ENCODE data around the gene ST6GALNAC1. TPM values are rescaled to one million over a fixed set of nuclear protein-coding genes. Genes with fewer than 3 reads are reported as not detected.

The ST6GALNAC1 gene
- total and polyA plus RNA-seq, 2 of the 13 experiments (the other 11 are each of a cell fraction or from before 2014, with no cell fraction given), result not detected

GRCh38 chr17:76633628-76634328 is 9.8 kb downstream of the ST6GALNAC1 start (continued):
- TF ChIP-seq THRA (CRISPR knock-in tag; IDR thresholded peaks at IDR 0.05; ENCODE audit: borderline replicate concordance) (no peak), ZNF503 (CRISPR knock-in tag; IDR thresholded peaks at IDR 0.05) (no peak), MTERF4 (CRISPR knock-in tag; IDR thresholded peaks at IDR 0.05) (no peak), E2F1 (CRISPR knock-in tag; IDR thresholded peaks at IDR 0.05) (no peak), SRY (CRISPR knock-in tag; IDR thresholded peaks at IDR 0.05) (no peak), BCL6 (CRISPR knock-in tag; IDR thresholded peaks at IDR 0.05) (peak; percentile 84), NR3C1 (CRISPR knock-in tag; IDR thresholded peaks at IDR 0.05) (no peak), ZNF770 (CRISPR knock-in tag; IDR thresholded peaks at IDR 0.05) (peak; percentile 84), ZNF275 (CRISPR knock-in tag; IDR thresholded peaks at IDR 0.05; ENCODE audit: borderline replicate concordance) (no peak), ZMYM3 (CRISPR knock-in tag; IDR thresholded peaks at IDR 0.05) (peak; percentile 10; the same call in 1 of the 2 replicates), CBX1 (IDR thresholded peaks at IDR 0.05; ENCODE audit: low read depth) (no peak), AHDC1 (CRISPR knock-in tag; IDR thresholded peaks at IDR 0.05; ENCODE audit: borderline replicate concordance) (0 out of 2 replicates have a peak, but pooled peaks have one; percentile 13), PHF21A (CRISPR knock-in tag; IDR thresholded peaks at IDR 0.05) (peak; percentile 26; the same call in 1 of the 2 replicates)

Measured in HepG2 (cell line).